GM19035 (cell line): ENCODE measurements around the gene SHISAL1.

Experiments used
- ATAC-seq: cut with Tn5 transposase; IDR thresholded peaks from one replicate; pipeline ENCODE4 v1.9.1; 2021; ENCODE audit not compliant: unreplicated experiment

Gene SHISAL1

GRCh38 chr22:44213489-44214043 is 99.2 kb downstream of the SHISAL1 start:
- ATAC-seq, result no peak

- no peak for ATAC-seq
Observed at GRCh38 chr22:44212936-44213335, 99.8 kb downstream of the SHISAL1 start.

GRCh38 chr22:44211946-44212930 is 100.5 kb downstream of the SHISAL1 start:
- no peak for ATAC-seq

- no peak for ATAC-seq
Observed at GRCh38 chr22:44211256-44211945, 101.3 kb downstream of the SHISAL1 start.

GRCh38 chr22:44210722-44211121 is 102.0 kb downstream of the SHISAL1 start:
- no peak for ATAC-seq

GRCh38 chr22:44209343-44209742 is 103.4 kb downstream of the SHISAL1 start:
- no peak for ATAC-seq

GRCh38 chr22:44207981-44208317 is 104.8 kb downstream of the SHISAL1 start:
- no peak for ATAC-seq

GRCh38 chr22:44207173-44207980 is 105.4 kb downstream of the SHISAL1 start:
- no peak for ATAC-seq

- ATAC-seq, result no peak
Observed at GRCh38 chr22:44206696-44207095, 106.1 kb downstream of the SHISAL1 start.

- ATAC-seq, result no peak
Observed at GRCh38 chr22:44206330-44206645, 106.5 kb downstream of the SHISAL1 start.

GRCh38 chr22:44205516-44206329 is 107.0 kb downstream of the SHISAL1 start:
- no peak for ATAC-seq

- ATAC-seq, result no peak
Observed at GRCh38 chr22:44204739-44205515, 107.8 kb downstream of the SHISAL1 start.

- no peak for ATAC-seq
Observed at GRCh38 chr22:44203203-44203602, 109.5 kb downstream of the SHISAL1 start.

GRCh38 chr22:44202261-44202789 is 110.4 kb downstream of the SHISAL1 start:
- ATAC-seq, result no peak

GRCh38 chr22:44201665-44202064 is 111.1 kb downstream of the SHISAL1 start:
- ATAC-seq, result no peak

GRCh38 chr22:44200855-44201550 is 111.7 kb downstream of the SHISAL1 start:
- ATAC-seq, result no peak

- ATAC-seq, result no peak
Observed at GRCh38 chr22:44200451-44200850, 112.3 kb downstream of the SHISAL1 start.

- ATAC-seq, result no peak
Observed at GRCh38 chr22:44199866-44200265, 112.9 kb downstream of the SHISAL1 start.

- no peak for ATAC-seq
Observed at GRCh38 chr22:44199164-44199563, 113.6 kb downstream of the SHISAL1 start.
